CD4-positive, alpha-beta T cell treated with Interleukin-15 for 4 hours (primary cell): ENCODE measurements around the gene DCAF11.

Source experiments
- DNase-seq: peaks from one replicate; pipeline ENCODE4 v3.0.0-alpha.2; 2020; ENCODE audit warnings: low spot score

The DCAF11 gene

DNA sequence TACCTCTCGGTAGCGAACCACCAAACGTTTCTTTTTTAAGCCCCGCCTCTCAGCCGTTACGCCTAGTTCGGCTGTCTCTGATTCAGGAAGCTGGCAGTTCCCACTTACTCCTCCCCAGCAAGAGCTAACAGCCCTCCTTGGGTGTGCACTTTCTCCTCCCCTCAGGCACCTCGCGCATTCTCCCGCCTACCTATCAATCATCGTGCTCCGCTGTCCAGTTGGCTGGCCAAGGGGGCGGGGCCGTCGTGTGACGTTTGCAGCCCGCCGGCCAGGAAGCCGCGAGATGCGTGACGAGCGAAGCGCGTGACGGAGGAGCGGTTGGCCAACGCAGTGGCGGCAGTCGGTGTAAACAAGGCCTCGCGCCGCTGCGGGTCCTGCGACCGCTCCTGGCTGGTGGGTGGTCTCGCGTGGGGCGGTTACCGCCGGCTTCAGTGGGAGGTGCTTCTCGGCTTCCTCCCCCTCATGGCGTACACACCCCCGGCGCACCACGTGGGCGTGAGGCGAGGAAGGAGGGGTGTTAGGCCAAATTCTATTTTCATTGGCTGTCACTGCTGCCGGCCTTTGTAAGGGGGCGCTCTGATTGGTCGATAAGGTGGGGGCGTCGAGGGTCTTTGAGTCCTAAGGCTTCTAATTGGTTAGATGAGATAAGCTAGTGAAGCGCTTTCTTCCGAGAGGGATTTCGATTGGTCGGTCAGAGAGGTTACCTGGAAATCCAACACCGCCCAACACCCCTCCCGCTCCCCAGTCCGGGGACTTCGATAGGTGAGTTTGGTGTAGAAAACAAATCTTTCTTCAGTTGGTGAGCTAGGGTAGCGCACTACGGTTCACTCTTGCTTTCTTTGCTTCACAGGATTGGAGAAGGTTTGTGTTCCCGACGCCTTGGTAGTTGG is at the start of gene DCAF11, which contains the start of gene NRL:
TSS of gene DCAF11 (plus strand) at position 246 of the 890 bp plus-strand sequence. CDS start 818 bp downstream, outside the sequence.
TSS of gene NRL (minus strand) at position 418 of the 890 bp plus-strand sequence. CDS start 32,101 bp downstream, outside the sequence.
- DNase-seq = peak; percentile 99

DNA sequence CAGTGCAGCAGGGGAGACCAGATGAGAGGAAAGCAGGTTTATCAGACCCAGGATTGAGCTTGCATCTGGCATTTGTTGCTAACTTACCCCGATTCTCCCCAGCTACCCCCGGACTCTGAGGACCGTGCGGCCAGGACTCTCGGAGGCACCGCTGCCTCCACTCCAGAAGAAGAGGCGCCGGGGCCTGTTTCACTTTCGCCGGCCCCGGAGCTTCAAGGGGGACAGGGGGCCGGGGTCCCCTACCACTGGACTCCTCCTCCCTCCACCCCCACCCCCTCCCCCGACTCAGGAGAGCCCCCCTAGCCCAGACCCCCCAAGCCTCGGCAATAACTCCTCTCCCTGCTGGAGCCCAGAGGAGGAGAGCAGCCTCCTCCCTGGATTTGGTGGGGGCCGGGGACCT is 49.7 kb upstream of the DCAF11 start:
- no peak for DNase-seq

DNA sequence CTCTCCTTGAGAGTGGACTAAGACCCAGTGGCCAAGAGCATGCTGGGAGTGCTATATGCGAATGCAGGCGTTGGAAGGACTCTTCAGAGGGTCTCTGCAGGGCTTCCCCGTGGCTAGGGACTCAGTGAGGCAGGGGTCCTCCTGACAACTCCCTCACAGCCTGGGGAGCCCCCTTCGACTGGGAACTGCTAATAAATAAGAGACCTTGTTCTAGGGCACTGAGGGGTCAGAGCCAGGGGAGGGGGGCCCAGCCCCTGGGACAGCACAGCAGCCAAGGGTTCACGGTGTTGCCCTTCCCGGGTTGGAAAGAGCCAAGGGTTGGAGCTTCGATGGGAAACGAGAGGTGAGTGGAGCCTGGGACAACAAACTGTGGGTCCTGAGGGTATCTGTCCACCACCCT is 49.2 kb upstream of the DCAF11 start:
- no peak for DNase-seq

DNA sequence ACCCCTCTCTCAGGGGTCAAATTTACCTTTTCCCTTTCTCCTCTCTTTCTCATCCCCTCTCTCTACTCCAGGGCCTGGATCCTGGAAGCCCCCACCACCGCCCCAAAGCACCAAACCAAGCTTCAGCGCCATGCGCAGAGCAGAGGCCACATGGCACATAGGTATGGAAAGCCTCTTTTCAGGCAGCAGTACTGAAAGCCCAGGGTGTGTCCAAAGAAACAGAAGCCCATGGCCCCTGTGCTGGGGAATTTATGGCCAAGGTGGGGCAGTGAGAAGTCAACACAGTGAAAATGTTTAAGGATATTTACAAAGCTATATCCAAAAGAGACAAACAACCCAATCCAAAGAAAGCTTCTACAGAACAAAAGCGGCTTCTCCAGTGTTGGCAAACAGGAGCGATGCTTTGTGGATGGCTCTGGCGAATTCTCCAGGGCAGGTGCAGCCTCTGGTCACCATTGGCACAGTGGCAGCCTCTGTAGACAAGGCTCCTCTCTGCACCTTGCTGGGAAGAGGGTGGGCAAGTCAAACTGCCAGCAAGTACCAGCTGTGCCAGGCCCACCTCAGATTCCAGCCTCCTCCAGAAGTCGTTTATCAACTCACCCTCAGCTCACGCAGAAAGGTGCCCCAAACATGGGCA is 48.0 kb upstream of the DCAF11 start:
- DNase-seq = no peak

DNA sequence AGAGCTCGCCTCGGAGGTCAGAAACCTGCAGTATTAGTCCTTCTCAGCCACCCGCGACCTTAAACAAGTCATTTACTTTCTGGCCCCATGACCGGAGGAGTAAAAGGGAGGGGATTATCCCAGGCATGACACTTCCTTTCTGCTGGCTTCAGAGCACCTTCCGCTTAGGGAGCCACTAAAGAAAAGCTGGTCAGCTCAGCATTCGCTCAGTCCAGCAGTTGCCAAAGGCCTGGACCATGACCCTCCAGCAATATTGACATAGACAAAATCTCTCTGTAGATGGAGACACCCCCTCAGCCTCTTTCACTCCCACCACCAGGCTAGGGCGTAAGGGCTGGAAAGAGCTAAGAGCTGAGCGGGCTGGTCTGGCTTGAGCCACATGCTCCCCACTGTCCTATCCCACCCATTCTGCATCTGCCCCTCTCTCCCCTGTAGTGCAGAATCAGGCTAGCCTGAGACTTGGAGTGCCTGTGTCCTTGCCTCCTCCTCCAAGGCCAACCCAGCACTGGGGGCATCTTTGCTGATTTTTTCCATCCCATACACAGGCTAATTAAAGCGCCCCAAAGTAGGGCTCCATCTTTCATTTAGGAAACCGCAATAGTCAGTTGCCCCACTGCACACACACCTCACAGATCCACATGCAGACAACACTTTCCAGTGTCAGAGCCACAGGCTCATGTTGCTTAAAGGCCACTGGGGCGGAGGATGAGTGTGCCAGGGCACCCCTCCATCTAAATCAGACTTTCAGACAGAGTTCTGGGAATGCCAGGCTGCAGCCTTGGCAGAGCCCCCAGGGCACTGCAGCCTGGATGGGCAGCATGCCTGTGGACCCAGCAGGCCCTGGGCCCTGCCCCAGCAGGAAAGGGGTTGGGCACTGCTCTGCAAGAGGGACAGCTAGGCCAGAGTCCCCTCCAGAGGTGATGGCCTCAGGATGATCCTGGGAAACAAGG is 47.2 kb upstream of the DCAF11 start:
- no peak for DNase-seq

DNA sequence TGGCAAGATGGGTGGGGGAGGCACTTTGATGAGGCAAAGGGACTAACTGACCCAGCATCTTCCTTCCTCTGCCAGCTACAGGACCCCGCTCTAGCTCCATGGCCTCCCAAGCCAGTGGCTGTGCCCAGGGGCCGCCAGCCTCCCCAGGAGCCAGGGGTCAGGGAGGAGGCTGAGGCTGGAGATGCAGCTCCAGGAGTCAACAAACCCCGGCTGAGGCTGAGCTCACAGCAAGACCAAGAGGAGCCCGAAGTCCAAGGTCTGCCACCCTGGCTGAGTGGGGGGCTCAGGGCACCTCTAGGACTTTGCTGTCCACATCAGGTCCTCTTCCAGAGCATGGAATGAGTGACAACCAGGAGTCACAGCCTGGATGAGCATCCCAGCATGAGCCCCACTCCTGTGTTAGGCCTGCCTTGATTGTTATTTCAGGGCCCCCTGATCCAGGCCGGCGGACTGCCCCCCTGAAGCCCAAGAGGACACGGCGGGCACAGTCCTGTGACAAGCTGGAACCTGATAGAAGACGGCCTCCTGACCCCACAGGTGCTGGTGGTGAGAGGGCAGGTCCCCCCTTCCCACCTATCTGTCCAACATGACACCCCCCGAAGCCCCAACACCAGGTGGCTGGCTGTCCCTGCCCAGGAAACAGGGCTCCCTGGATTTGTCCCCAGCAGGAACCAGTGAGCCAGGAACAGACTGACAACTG is 45.7 kb upstream of the DCAF11 start:
- no peak for DNase-seq

DNA sequence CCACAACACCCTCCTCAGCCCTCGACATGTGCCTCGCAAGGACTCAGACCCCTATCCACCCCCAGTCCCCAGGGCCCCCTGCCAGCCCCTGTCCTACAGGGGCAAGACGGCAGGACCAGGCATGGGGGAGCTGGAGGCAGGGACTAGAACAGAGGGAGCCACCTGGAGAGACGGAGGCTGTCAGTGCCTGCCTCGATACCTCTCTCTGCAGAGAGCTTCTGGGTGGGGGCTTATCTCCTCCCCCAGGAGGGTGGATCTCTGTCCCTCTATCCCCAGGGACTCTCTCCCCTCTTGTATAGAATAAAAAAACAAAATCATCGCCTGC is 45.2 kb upstream of the DCAF11 start:
- DNase-seq = no peak

DNA sequence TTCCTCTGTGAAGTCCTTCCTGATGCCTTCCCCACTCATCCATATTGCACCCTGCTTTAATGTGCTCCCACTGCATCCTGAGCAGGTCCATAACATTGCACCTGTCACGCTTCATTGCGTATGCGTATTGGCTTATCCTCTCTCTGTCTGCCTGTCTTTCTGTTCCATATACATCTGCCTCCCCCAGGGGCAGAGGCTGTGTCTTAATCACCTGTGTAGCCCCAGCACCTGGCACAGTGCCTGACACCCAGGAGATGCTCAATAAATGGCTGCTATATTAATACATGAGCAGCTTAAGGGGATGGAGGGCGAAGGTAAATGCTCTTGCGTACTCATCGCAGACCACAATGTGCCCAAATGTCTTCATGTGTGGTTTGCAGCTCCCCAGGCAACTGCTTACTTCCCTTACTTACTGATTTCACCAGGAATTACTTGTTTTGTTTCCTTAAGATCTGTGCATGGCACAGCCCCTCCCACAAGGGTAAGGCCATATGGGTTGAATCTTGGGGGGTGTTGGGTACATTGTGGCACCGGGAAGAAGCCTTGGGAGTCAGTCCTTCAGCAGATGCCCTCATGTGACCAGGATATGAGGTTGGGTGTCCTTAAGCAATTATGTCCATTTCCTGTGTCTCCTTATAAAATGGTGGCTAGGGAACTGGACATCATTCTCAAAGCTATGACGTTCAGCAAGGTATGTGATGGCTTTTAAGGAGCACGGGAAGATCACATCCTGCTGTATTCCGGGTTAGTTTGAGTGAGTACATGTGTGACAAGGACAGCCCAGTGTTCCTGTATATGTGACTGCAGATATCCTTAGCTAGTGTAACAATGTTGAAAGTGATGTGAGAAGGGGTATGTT is 44.1 kb upstream of the DCAF11 start:
- no peak for DNase-seq

DNA sequence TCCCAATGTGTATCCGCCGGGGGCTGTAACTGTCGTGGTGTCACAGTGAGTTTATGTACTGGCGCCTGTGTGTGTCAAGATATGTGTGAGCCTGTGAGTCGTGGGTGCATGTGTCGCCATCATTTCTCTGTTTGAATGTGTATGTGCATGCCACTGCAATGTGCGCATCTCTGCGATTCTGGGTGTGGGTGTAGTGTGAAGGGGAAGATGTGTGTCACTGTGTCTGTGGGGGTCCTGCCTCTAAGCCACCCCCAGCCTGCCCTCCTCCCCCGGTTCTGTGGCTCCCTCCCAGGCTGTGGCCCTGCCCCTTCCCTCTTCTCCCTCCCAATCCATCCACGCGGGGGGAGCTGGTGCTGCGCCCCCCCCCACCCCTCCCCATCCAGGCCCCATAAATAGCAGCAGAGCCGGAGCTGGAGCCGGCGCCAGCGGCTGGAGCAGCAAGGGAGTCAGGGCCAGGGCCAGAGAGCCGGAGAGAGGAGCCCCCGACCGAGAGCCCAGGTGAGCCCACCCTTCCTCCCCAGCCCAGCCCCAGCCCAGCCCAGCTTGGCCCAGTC is 43.4 kb upstream of the DCAF11 start, which contains the start of gene CPNE6:
TSS of gene CPNE6 (plus strand) at position 419 of the 554 bp plus-strand sequence. CDS start 1,375 bp downstream, outside the sequence.
- DNase-seq = no peak

DNA sequence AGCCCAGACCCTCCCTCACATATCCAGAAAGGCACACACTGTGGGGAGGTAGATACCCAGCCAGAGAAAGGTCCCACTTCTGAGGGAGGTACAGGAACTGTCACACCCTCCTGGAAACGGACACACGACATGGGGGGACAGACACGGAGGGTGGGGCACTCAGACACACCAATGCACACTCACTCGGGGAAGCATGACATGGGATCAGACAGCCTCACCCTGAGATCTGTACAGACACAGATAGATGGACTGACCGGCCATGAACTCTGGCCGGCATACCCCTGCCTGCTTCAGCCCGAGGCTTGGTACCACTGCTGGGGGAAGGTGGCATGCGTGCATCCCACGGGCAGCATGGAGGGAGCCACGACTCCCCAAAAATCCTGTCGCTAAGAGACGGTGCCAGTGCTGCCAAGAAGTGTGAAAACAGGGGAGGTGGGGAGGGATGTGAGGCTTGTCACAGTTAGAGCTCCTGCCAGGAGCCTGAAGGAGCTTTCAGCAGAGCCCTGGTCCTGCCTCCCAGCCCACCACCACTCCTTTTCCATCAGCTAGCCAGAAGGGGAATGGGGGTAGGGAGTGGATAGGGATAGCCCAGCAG is 42.6 kb upstream of the DCAF11 start:
- no peak for DNase-seq

DNA sequence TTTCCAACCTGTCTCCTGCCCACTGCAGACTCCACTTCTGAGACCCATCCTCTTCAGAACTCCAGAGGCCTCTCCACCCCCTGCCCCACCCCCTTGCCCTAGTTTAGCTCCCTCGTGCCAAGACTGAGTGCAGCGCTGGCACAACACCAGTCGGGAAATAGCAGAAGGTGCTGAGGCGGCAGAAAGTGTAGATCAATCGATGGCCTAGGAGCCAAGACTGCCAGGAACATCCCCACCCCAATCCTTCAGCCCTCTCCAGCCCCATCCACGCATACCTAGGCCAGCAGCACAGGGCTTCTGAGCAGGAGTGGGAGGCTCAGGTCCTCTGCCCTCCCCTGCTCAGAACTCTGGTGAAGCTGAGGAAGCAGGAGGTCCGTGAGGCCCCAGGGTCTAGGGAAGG is 42.1 kb upstream of the DCAF11 start:
- DNase-seq = no peak

DNA sequence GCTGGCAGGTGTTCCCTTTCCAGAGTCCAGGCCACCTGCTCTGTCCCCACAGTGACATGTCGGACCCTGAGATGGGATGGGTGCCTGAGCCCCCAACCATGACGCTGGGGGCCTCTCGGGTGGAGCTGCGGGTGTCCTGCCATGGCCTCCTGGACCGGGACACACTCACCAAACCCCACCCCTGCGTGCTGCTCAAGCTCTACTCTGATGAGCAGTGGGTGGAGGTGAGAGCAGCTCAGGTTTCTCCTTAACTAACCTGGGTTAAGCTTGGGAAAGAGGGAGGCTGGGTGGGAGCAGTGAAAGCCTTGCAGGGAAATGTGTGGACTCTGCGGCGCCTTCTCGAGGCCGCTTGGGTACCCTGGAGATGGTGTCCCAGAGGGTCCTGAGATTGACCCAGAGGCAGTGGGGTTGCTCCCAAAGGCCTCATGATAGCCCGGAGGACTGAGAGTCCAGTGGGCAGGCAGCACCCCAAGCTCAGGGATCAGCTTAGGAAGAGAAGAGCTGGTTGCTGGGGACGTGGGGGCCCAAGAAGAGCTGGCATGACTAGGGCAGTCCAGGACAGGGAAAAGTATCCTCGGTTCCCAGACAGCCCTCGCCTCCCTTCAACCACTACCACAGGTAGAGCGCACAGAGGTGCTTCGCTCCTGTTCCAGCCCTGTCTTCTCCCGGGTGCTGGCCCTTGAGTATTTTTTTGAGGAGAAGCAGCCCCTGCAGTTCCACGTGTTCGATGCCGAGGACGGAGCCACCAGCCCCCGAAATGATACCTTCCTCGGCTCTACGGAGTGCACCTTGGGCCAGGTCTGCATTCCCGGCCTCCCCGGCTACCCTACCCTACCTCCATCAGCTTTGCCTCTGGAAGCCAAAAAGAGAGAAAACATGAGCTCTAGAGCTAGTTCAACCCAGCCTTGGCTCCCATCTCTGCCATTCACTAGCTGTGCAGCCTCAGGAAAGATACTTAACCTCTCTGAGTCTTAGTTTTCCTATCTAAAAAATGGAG is 41.4 kb upstream of the DCAF11 start:
- no peak for DNase-seq

DNA sequence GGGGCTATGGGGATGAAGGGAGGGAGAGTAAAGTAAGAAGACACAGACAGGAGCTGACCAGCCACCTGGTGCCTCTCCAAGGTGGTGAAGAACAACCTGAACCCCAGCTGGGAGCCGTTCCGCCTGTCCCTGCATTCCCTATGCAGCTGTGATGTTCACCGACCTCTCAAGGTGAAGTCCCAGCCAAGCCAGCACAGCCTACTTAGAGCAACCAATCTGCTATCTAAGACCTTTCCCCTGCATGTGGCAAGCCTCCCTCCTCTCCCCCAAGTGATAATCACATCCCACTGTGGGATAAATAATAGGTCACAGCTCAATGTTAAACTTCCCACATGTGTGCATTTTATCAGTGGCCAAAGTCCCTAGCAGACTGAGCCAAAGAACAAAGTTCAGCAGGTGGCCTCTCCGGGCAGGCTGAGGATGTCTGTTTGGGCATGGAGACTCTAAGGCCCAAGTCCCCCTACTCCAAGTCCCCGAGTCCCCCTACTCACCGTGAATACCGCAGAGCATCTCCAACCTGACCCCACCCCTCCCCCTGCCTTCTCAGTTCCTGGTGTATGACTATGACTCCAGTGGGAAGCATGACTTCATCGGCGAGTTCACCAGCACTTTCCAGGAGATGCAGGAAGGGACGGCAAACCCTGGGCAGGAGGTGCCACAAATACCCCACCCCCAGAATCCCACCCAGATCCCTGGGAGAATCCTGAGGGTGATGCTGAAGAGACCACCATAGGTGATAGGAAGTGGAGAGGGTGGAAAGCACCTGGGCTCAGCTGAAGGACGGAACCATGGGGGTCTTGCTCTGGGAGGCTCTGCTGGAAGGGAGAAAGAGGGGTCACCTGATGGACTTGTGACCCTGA is 39.7 kb upstream of the DCAF11 start:
- no peak for DNase-seq

DNA sequence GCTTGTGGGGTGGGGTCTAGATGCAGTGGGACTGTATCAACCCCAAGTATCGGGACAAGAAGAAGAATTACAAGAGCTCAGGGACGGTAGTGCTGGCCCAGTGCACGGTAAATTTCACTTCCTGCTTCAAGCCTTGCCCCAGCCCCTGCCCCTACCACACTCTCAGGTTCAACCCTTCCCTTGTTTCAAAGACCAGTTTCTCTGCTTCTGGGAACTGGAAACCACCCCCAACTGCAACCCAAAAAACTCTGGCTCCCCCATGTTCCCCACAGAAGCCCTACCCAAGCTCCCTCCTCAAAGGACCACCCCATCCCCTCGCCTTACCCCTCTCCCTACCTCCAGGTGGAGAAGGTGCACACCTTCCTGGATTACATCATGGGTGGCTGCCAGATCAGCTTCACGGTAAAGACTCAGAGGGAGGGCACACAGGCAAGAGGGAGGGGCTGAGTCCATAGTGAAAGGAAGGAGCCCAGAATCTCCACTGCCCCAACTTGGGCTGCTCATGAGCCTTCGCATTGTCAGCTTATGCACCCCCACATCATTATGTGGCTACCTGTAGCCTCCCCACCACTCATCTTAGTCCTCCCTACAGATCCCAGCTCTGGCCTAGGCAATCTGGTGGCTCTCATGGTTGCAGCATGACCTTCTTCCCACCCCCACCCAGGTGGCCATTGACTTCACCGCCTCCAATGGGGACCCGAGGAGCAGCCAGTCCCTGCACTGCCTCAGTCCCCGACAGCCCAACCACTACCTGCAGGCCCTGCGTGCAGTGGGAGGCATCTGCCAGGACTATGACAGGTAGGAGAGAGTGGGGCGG is 38.9 kb upstream of the DCAF11 start:
- no peak for DNase-seq

DNA sequence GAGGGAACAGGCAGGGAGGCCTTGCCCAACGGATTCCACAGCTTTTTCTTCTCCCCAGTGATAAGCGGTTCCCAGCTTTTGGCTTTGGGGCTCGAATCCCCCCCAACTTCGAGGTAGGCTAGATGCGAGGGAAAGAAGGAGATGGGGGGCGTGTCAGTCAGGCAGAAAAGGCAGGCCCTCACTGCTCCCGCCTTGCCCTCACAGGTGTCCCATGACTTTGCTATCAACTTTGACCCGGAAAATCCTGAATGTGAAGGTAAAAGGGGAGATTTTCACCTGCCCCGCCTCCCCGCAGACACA is 38.3 kb upstream of the DCAF11 start:
- DNase-seq = no peak

DNA sequence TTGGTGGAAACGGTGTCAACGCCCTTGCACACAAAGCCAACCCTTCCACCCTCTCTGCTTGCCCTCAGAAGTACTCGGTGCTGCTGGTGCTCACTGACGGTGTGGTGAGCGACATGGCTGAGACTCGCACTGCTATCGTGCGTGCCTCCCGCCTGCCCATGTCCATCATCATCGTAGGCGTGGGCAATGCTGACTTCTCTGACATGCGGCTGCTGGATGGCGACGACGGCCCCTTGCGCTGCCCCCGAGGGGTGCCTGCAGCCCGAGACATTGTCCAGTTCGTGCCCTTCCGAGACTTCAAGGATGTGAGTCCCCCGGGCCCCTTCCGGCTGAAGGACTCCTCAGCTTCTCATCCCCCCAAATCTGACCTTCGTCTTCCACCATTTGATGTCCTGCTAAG is 37.5 kb upstream of the DCAF11 start:
- no peak for DNase-seq

DNA sequence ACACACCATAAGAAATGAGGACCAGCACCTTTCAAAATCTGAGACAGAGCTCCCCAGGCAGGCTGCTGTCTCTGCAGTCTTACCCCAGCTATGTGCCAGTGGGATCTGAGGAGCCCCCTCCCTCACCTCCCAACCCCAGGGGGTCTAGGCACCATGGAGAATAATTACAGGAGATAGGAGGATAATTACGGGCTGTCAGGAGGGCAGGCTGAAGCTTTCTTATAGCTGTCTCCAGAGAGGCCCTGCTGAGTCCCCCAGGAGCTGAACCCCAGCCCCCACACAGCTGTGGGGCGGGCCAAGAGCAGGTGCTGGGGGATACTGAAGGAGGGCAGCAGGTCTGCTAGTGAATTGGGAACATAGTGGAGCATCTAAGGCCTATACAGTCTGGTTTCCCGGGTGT is 36.4 kb upstream of the DCAF11 start:
- no peak for DNase-seq
